Uterus (tissue), 2 donors: Measurements from ENCODE around the gene PMF1.

Experiments
- CTCF ChIP-seq, 4 experiments: fragments of 200-600 bp in 2 of 4; fragments of 450-650 bp in 2 of 4; sonication (generic) in 2 of 4; IDR thresholded peaks; one replicate each; pipeline ENCODE4 v1.5.1; 2016 to 2019; ENCODE audit warnings: antibody characterized with exemption in 4 of 4, mild to moderate bottlenecking in 2 of 4, moderate library complexity in 1 of 4
- POLR2A ChIP-seq, 2 donors: fragments of 450-650 bp; IDR thresholded peaks; one replicate each; pipeline ENCODE4 v1.6.1; 2016; ENCODE audit warnings: antibody characterized with exemption in 2 of 2, mild to moderate bottlenecking in 1 of 2, moderate library complexity in 1 of 2

GRCh38 chr1:156276966-156277381 lies 64.2 kb downstream of the PMF1 start:
- no peak for TF ChIP-seq POLR2A (IDR thresholded peaks at IDR 0.05)
- no peak for TF ChIP-seq CTCF (IDR thresholded peaks at IDR 0.05)
